Smooth muscle cell (in vitro differentiated cells): ENCODE data around the gene ULK4. TPM values are rescaled to one million over a fixed set of nuclear protein-coding genes. Genes with fewer than 3 reads are reported as not detected.

Source experiments
- DNase-seq: peaks from one replicate; lab custom pipeline; 2025; ENCODE audit not compliant: unreplicated experiment; lab: John Stamatoyannopoulos, UW
- H2AFZ ChIP-seq: fragments of 200-600 bp; sonication (generic); 2 replicates; pipeline ENCODE4 v1.6.0; 2016; ENCODE audit warnings: antibody characterized with exemption, low read depth, mild to moderate bottlenecking
- H3F3A ChIP-seq: fragments of 200-600 bp; sonication (generic); 2 replicates; pipeline ENCODE4 v1.6.0; 2017; ENCODE audit warnings: antibody characterized with exemption, low read depth
- H3K27ac ChIP-seq: fragments of 200-600 bp; sonication (generic); 2 replicates; pipeline ENCODE4 v1.5.1; 2016; ENCODE audit warnings: low read depth, mild to moderate bottlenecking
- H3K27me3 ChIP-seq: fragments of 200-600 bp; sonication (generic); 2 replicates; pipeline ENCODE4 v1.6.1; 2016; ENCODE audit warnings: low read depth, mild to moderate bottlenecking
- H3K36me3 ChIP-seq: fragments of 200-600 bp; sonication (generic); 2 replicates; pipeline ENCODE4 v1.5.1; 2016; ENCODE audit warnings: low read depth
- H3K4me1 ChIP-seq: fragments of 200-600 bp; sonication (generic); 2 replicates; pipeline ENCODE4 v1.5.1; 2016; ENCODE audit warnings: low read depth
- H3K4me2 ChIP-seq: fragments of 200-600 bp; sonication (generic); 2 replicates; pipeline ENCODE4 v1.6.0; 2016; ENCODE audit warnings: mild to moderate bottlenecking
- H3K4me3 ChIP-seq: fragments of 200-600 bp; sonication (generic); 2 replicates; pipeline ENCODE4 v1.5.1; 2016; ENCODE audit warnings: mild to moderate bottlenecking
- H3K79me2 ChIP-seq: fragments of 200-600 bp; sonication (generic); 2 replicates; pipeline ENCODE4 v1.6.0; 2016; ENCODE audit warnings: low read depth, mild to moderate bottlenecking
- H3K9ac ChIP-seq: fragments of 200-600 bp; sonication (generic); 2 replicates; pipeline ENCODE4 v1.6.0; 2016; ENCODE audit warnings: low read depth
- H3K9me3 ChIP-seq: fragments of 200-600 bp; sonication (generic); replicated peaks from 2 replicates; pipeline ENCODE4 v1.5.1; 2016; ENCODE audit warnings: low read depth
- H4K20me1 ChIP-seq: fragments of 200-600 bp; sonication (generic); 2 replicates; pipeline ENCODE4 v1.6.0; 2016; ENCODE audit warnings: low read depth
- CTCF ChIP-seq: fragments of 200-600 bp; sonication (generic); IDR thresholded peaks from 2 replicates; pipeline ENCODE4 v1.5.1; 2017; ENCODE audit warnings: borderline replicate concordance, mild to moderate bottlenecking, antibody characterized with exemption; ENCODE audit not compliant: insufficient read depth, poor library complexity, severe bottlenecking
- WGBS: methylation state at CpG from one replicate; pipeline ENCODE4 v1.1.7; 2016; ENCODE audit warnings: low lambda C conversion rate; 5-methylcytosine and 5-hydroxymethylcytosine counted together
- polyA plus RNA-seq: library from polyadenylated mRNA; unstranded; fragments of >200 nt; fragmentation: Nextera tagmentation; extraction: Ambion mirVana; gene quantifications from 2 replicates; pipeline ENCODE4 v1.2.1, GENCODE V29; 2016
- total RNA-seq: library from RNA; depleted of rRNA; stranded (reverse); fragments of >200 nt; gene quantifications from 2 replicates; pipeline ENCODE4 v1.2.3, GENCODE V29; 2014

The ULK4 gene
- total and polyA plus RNA-seq, 2 experiments from 2014 or later, result 4.3 to 14.2 TPM

GRCh38 chr3:41507336-41508062 lies 454.4 kb downstream of the ULK4 start:
- no peak overlapping the region for H2AFZ ChIP-seq
- H3K9ac ChIP-seq, result no peak overlapping the region
- no peak overlapping the region for H3K27ac ChIP-seq
- H3K9me3 ChIP-seq, result peaks cover 5% of the 10 kb centered on the region
- H3K79me2 ChIP-seq, result no peaks in the 10 kb centered on the region
- no peak overlapping the region for H3K4me2 ChIP-seq
- no peaks in the 10 kb centered on the region for H4K20me1 ChIP-seq
- WGBS, result 86% methylated on average over 2 of the region's 2 CpGs
- TF ChIP-seq CTCF, result no peak
- DNase-seq, result no peak
- H3K27me3 ChIP-seq, result no peaks in the 10 kb centered on the region
- no peaks in the 10 kb centered on the region for H3K36me3 ChIP-seq
- H3K4me1 ChIP-seq, result no peaks in the 10 kb centered on the region
- no peak overlapping the region for H3K4me3 ChIP-seq
- H3F3A ChIP-seq, result no peaks in the 10 kb centered on the region

- Histone ChIP-seq H3K79me2 (no peaks in the 10 kb centered on the region), H3F3A (no peaks in the 10 kb centered on the region), H3K4me2 (no peak overlapping the region), H3K9ac (no peak overlapping the region), H2AFZ (no peak overlapping the region), H3K9me3 (peaks cover 2% of the 10 kb centered on the region), H4K20me1 (no peaks in the 10 kb centered on the region), H3K27me3 (no peaks in the 10 kb centered on the region), H3K4me3 (no peak overlapping the region), H3K4me1 (no peaks in the 10 kb centered on the region), H3K36me3 (no peaks in the 10 kb centered on the region), H3K27ac (no peak overlapping the region)
- TF ChIP-seq CTCF, result no peak
- no peak for DNase-seq
These were observed 457.8 kb downstream of the ULK4 start for GRCh38 chr3:41503998-41504623.

- DNase-seq, result no peak
- TF ChIP-seq CTCF, result no peak
- H2AFZ ChIP-seq, result no peak overlapping the region
These were observed 459.4 kb downstream of the ULK4 start for GRCh38 chr3:41502481-41502880.

GRCh38 chr3:41502023-41502422 lies 459.9 kb downstream of the ULK4 start:
- no peak for DNase-seq
- no peak for TF ChIP-seq CTCF
- 93% methylated on average over 1 of the region's 1 CpG for WGBS

More at GRCh38 chr3:41502481-41502880, 459.4 kb downstream of the ULK4 start:
- H3F3A ChIP-seq, result no peaks in the 10 kb centered on the region
- no peak overlapping the region for H3K9ac ChIP-seq
- H3K4me2 ChIP-seq, result no peak overlapping the region
- no peak overlapping the region for H3K27ac ChIP-seq
- H3K4me1 ChIP-seq, result no peaks in the 10 kb centered on the region
- no peaks in the 10 kb centered on the region for H3K27me3 ChIP-seq
- no peak overlapping the region for H3K4me3 ChIP-seq
- H3K9me3 ChIP-seq, result no peaks in the 10 kb centered on the region
- no peaks in the 10 kb centered on the region for H3K36me3 ChIP-seq
- no peaks in the 10 kb centered on the region for H3K79me2 ChIP-seq
- H4K20me1 ChIP-seq, result no peaks in the 10 kb centered on the region

More at GRCh38 chr3:41502023-41502422, 459.9 kb downstream of the ULK4 start:
- Histone ChIP-seq H3K27me3 (no peaks in the 10 kb centered on the region), H3K4me1 (no peaks in the 10 kb centered on the region), H4K20me1 (no peaks in the 10 kb centered on the region), H3F3A (no peaks in the 10 kb centered on the region), H3K27ac (no peak overlapping the region), H3K4me3 (no peak overlapping the region), H2AFZ (no peak overlapping the region), H3K36me3 (no peaks in the 10 kb centered on the region), H3K9me3 (no peaks in the 10 kb centered on the region), H3K4me2 (no peak overlapping the region), H3K79me2 (no peaks in the 10 kb centered on the region), H3K9ac (no peak overlapping the region)
